Renal cortical epithelial cell (primary cell): ENCODE measurements around the gene DLG2. TPM values are rescaled to one million over a fixed set of nuclear protein-coding genes. Genes with fewer than 3 reads are reported as not detected.
"Not testable (repeated sequence)": the region's sequence is repeated elsewhere in the genome, so short reads cannot be mapped to it uniquely, and the experiment has no call there.

Experiments used
- DNase-seq: peaks from one replicate; pipeline ENCODE4 v3.0.0-alpha.2; 2011; ENCODE audit warnings: low read depth
- total RNA-seq: library from RNA; depleted of rRNA; stranded (reverse); fragments of >200 nt; gene quantifications from 2 replicates; pipeline ENCODE4 v1.2.3, GENCODE V29; 2014

The DLG2 gene
- total RNA-seq, 1 donor from 2014 or later, result 0.85 TPM

DNA sequence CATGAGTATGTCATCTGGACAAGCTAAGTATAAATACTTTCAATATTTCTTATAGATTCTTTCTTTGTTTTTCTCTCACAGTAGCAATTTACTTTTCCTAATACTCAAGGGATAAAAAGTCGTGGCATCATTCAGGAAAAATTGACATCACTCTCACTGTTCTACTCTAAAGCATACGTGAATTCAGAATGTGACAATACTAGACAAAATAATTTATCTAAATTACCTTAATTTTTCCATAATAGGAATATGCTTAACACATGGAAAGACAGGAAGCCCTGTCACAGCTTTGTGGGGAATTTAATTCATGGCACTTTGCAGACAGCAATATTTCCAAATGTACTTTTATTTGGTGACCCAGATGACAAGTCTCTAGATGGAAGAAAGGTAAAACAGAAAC, 394.6 kb downstream of the DLG2 start:
- no peak for DNase-seq

DNA sequence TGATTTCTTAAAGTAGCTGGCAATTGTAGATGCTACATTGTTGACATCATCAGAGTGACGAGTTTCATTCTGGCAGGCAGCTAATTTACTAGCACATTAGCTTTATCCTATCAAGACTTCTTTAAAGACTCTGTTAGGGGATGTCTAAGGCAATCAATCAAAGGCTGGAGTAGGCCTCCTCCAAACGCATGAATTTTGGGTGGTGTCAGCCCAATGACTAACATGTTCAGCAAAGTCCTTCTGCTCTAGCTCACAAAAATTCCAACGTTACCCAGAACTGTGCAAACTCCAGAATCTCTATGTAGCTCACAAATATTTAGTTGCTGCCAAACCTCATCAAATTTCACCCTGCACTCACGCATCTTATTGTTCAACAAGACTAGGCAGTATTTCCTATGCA, 395.6 kb downstream of the DLG2 start:
- DNase-seq, result no peak

DNA sequence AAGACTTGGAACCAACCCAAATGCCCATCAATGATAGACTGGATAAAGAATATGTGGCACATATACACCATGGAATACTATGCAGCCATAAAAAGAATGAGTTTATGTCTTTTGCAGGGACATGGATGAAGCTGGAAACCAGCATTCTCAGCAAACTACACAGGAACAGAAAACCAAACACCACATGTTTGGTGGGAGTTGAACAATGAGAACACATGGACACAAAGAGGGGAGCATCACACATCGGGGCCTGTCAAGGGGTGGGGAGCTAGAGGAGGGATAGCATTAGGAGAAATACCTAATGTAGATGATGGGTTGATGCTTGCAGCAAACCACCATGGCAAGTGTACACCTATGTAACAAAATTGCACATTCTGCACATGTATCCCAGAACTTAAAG, 397.4 kb downstream of the DLG2 start:
- not testable (repeated sequence) for DNase-seq

DNA sequence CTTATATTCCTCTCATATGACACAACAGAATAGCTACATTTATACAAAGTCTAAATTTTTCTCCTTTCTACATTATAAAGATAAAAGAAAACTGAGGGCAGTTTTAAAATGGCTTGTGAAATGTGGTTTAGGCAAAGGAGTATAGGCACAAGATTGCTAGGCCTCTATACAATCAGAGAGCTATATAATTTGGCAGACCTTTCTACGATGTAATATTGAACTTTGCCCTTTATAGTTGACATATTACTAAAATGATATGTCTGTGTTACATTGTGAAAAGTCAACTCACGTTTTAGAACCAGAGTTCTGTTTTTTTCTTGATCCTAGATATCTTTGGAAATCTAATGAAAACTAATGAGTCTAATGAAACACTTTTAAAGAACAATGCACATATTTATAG, 430.2 kb downstream of the DLG2 start:
- no peak for DNase-seq

DNA sequence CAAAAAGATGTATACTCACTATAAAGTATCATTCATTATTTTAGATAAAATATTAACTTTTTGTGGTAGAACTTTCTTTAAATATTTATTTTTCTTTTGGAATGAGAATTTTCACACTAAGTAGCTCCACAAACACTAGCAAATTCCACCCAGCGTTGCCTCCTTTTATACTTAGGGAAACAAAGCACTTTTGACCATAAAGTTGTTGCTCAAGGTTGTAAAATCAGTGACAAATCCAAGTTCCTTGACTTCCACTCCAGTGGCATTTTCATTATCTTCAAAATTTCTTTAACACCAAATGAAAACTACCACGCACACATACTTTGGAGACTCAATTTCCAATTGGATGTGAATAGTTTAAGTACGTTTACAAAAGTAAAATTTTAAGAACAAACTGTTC, 431.2 kb downstream of the DLG2 start:
- DNase-seq, result no peak

DNA sequence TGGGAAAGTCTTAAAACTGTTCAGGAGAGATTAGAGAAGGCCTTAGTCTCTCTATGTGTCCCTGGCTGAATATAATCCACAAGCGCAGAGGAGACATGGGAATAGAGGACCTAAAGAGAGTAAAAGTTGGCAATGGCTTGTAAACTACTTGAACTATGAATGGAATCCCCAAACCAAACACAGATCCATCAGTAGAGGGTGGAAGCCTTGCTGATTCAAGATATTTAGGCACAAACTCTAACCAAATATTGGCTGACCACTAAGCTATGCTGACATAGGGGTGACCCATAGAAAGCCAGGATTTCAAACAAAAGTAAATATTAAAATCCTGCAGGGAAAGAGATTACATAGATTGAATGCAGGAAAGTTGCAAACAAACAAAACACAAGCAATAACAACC, 439.2 kb downstream of the DLG2 start:
- no peak for DNase-seq

DNA sequence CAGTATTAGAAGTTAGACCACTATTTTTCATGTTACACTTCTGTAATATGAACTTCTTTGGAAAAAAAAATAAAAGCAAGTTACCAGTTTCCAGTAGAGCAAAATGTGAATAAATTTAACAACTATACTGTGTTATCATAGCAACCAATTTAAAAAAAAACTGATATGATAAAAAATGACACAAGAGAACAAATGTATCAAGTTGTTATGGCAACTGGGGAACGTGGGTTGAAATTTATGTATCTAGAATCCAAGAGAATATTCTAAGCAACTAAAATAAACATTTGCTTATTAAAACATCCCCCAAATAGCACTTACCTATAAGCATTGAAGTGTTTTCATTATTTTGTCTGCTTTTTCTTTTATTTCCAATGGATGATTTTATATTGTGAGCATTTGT, 442.4 kb downstream of the DLG2 start:
- DNase-seq, result no peak

DNA sequence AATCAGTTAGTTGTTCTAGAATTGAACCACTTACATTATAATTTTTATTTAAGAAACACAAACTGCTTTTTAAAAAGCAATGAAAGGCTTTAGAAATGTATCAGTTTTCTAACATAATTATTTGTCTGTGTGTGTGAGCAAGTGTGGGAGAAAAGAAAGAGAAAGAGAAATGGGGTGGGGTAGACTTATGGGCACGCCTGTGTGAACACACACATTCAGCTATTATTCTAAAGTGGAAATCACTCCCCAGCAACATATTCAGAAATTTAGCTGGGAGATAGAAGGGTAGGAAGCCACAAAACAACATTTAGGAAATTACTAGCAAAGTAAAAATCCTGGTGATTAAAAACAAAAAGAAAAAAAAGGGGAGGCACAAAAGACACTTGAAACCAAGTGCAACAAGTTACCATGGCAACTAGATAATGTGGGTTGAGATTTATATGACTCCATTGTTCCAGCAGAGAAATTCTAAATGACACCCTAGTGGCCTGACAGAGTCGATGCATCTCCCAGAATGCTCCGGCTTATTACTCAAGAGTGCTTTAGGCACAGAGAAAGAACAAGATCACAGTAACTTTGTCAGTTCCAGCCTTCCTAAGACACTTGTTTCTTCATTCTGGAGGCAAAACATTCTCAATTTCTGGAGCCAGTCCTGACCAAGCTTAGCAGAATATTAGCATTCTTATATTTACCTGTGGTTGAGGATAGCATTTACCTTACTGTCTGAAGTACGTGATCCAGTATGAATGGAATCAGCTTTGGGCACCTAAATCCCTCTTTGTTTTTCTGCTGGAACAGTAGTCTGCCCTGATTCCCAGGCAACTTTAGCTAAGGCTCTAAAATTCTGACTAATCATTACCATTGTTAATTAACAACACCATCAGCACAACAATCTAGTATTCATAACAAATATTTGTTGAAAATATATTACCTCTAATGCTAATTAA, 444.4 kb downstream of the DLG2 start:
- DNase-seq, result peak; percentile 74

DNA sequence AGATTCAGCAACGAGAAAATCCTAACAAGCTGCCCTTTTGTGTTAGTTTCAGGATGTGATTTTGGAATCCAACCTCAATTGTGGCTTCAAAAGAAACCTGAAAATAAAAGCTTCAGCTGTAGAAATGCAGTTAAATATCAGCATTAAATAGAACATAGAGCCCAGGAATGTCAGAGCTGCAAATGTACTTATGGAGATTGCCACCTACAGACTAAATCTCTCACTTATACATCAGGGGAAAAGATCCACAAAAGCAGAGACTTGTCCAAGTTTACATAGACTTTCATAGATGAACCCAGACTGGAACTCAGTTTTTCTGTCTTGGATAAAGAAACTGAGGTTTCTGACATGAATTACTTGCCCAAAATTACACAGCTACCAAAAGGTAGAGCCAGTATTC, 446.6 kb downstream of the DLG2 start:
- no peak for DNase-seq

DNA sequence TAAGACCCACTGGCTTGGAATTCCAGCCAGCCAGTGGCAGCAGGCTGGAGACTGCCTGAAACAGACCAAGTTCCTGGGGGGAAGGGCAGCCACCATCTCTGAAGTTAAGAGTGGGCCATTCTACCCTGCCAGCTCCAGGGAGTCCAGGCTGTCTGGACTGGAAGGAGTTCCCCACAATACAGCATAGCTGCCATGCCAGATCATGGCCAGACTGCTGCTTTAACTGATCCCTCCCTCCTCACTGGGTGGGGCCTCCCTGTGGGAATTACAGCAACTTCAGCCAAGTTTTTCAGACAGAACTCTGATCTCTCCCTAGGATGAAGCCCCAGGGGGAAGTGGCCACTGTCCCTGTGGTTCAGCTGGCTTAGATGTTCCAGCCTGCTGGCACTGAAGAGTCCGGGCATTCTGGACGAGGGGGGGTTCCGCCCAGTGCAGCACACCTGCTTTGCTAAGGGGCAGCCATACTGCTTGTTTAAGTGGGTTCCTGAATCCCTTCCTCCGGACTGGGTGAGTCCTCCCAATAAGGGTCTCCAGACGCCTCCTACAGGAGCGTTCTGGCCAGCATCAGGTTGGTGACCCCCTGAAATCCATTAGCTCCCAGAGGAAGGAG, 455.4 kb downstream of the DLG2 start:
- no peak for DNase-seq

DNA sequence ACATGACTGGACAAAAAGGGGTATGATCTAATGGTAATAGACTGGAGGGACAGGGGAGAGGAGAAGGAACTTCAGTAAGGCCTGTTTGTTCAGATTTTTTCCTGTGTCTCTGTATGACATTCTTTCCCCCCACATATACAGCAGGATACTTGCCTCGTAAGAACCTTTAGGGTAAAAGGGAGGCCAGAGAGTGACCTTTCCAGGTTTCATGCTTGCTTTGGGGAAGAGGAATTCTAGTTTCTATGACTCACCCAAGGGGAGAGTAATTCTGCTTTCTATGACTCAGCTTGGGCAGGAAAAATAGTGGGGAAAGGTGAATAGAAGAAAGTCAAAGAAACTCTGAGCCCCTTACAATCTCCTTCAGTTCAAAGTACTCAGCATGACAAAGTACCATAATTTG, 457.0 kb downstream of the DLG2 start:
- DNase-seq, result peak; percentile 86

DNA sequence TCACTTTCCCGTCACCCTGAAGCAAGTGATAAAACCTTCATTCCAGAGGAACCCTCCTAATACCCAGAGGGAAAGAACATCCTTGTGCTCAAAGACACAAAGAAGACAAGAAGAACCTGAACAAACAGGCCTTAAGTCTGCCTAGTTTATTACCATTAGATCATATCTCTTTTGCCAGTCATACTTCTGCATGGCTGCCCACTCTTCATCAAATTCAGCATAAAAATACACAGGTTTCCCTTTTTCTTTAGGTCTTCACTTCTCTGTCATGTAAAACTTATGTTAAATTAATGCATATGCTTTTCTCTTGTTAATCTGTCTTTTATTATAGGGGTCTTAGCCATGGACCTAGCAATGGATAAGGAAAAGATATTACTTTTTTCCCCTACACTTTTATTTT, 459.7 kb downstream of the DLG2 start:
- DNase-seq, result no peak

DNA sequence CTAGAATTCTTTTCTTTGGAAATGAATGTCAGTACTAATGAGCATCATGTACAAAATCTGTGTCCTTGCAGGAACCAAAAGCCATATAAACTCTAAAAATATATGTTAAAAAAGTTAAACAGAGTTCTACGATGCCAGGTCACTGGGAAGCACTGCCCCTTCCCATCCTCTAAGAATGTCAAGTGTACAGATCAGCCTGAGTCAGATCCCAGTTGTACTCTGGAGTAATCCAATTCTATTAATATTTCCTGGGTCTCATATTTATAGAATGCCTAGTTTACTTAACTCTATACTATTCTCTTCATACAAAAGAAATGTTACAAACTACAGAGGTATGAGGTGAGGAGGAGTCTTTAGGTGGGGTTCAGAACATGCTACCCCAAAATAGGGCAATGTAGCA, 460.1 kb downstream of the DLG2 start:
- DNase-seq, result no peak

DNA sequence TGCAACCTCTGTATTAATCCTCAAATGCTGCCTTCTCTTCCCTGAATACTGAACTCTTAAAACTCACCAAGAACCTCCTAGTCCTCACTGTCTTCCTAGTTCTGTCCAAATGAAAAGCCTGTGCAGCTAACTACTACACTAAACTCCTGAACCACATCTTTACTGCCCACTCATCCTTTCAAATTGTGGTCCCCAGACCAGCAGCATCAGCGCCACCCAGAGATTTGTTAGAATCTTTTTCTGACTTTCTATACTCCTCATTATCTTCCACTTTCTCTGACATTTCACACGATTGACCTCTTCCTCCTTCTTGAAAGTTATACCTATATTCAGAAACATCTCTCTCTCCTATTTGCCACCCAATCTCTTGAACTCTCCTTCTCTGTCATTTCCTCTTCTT, 461.3 kb downstream of the DLG2 start:
- no peak for DNase-seq

DNA sequence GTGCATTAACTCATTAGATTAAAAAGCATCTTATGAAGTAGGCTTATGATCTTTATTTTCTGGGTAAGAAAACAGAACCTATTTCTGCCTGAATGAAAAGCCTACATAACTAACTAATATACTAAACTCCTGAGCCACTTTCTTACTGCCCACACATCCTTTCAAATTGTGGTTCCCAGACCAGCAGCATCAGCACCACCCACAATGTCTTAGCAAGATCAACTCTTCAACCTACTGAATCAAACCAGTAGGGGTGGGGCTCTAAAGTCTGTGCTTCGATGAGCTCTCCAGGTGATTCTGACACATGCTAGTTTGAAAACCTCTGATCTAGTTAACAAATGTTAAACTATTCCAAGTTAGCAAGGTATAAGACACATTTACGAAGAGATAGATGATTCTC, 462.4 kb downstream of the DLG2 start:
- no peak for DNase-seq

DNA sequence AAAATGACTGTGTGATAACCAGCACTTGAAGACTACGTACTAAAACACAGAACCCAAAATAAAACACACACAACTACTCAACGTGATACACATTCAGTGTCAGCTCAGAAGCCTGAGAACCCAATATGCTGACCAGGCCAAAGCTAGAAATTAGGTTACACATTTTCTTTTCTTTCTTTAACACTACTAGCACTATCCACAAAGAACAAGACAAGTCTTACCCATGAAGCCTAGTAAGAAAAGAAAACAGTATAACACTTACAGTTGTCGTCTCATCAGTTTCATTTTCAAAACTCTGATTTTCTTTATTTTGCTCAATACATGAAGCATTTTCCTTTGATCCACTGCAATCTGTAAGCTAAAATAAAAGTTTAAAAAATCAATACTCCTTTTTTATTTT, 472.9 kb downstream of the DLG2 start:
- no peak for DNase-seq

DNA sequence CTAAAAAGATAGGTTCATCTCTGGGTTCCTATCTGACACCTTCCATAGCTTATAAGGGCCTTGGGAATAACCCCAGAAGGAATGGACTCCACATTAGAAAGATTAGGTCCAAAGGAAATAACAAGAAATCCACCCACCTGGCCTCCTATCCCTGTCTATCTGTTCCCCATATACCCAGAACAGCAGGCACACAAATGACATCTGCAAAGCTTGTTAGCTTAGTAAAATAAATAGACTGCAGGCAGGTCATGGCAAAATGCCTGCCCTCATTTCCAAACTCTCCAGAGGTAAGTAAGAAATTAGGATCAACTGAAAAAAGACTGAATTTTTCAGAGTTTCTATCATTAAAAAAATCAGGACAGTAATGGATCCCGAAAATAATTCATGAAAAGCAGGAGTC, 489.5 kb downstream of the DLG2 start:
- DNase-seq, result no peak

DNA sequence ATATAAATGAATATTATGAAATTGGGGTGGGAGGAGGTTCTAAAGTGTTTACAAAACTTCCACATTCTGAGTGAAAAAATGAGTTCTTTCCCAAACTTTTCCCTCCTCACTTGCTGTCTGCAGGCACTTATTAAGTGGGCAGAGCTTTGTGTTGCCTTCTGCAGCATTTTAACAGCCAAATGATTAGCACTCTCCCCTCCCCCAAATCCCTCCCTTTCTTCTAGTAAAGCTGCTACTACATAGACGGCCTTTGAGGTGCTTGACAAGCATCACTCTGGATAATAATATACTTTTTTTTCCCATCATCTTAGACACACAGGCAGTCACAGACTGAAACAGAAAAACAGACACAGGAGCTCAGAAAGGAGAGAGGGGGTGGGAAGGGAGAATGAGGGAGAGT, 493.5 kb downstream of the DLG2 start:
- no peak for DNase-seq

DNA sequence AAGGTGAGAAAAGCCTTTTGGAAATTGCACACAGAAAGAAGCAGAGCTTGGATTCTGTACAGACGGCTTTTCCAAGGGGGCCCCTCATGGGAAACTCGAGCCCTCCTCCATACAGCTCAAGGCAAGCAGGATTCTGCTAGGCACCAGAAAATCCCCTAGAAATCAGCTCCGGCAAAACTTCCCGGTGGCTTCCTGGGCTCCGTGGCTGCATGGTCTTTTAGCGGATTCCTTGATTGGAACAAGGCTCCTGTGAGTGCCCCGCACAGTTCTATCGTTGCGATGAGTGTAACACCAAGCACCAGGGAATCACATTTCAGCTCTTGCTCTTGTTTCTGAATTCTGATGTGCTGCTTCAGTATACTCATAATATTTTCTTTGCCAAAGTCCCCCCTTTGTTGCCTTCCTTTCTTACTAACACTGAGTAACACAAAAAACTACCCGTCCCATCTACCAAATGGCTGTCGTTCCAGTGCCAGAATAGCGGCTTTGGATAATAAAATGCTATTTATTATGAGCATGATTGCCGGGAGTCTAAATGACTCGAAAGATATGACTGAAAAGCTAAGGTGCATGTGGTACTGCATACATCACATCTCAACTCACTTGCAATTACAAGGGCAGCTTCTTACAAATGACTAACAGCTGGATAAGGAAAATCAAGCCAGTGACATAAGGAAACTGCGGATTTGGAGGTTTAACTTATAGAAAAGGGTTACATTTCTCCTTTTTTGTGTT, 494.1 kb downstream of the DLG2 start:
- DNase-seq, result no peak

DNA sequence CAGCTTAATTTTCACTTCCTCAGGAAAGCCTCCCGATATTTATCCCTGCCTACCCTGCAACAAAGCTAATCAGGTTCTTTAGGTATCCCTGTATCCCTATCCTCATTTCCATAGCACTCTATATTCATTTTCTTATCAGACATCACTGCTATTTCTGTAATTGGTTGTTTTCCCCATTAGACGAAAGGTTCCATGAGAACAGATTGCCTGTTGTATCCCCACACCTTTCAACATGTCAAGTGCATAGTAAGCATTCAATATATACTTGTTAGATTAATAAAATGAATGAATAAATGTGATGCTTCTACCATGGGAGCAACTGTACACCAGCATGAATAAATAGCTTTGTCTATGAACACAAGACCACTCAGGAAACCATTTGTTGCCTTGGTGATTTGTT, 499.8 kb downstream of the DLG2 start:
- DNase-seq, result no peak

DNA sequence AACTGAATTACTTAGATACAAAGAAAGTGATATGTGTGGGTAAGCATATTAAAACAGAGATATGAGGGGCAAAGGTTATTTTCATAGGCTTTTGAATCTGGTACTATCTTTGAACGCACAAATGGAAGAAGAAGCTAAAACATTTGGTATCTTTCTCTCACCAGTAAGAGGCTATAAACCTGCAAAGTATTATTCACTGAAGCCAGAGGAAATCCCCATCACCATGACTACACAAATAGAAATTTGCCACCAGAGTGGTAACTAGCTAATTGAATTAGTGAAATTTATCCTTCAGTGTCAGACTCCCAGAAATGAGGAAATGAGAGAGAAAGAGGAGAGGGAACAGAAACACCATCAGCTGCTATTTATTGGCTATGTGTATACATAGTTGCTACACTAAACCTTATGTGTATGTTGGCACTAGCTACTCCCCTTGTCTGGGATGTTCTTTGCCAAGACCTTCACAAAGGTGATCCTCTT, 503.4 kb downstream of the DLG2 start:
- peak; percentile 41 for DNase-seq

DNA sequence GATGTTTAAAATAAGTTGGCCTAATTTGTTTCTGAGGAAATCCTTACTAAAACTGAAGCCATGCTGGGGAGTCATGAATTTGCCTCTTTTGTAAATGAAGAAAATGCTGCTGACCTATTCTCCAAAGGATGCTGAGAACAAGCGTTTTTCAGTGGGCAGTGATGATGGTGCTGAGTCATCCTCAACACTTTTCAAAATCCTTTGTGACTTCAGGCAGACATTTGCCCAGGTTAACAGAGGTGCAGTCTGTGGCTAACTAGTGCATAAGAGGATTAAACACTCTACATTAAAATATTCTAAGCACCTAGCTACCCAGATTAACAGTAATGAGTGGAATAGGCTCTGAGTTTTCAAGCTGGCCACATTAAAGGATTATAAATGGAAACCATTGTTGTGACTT, 509.0 kb downstream of the DLG2 start:
- no peak for DNase-seq

DNA sequence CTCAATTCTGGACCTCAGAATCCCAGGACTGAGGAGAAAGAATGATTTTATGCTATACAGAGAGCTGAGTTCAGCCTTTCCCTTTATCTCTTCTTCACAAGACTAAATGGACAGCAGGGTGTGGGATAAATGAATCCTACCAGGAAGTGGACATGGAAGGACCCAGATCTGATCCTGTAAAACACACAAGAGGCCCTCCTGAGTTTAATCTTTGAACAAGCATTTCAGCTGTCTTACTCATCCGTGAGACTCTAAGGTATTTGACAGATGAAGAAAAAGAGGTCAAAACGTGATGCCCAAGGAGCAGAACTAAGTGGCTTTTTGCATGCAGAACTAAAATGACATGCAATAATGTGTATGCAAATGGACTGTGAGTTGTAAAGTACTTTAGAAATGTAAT, 511.3 kb downstream of the DLG2 start:
- DNase-seq, result peak; percentile 0
